Activated naive CD8-positive, alpha-beta T cell treated with anti-CD3 and anti-CD28 coated beads, Interleukin-2, amount 50 U/mL, for 16 hours (primary cell): ENCODE results near the gene ELL.
"Not testable (repeated sequence)": the region's sequence is repeated elsewhere in the genome, so short reads cannot be mapped to it uniquely, and the experiment has no call there.

Experiments
- DNase-seq: peaks from one replicate; pipeline ENCODE4 v3.0.0-alpha.2; 2020; ENCODE audit warnings: low read depth, low spot score

The ELL gene

GRCh38 chr19:18521692-18522123 is at the start of gene ELL:
Gene ELL (minus strand): TSS chr19:18522070. CDS start chr19:18522055, 15 bp downstream.
- no peak for DNase-seq

- DNase-seq = no peak
Measured at GRCh38 chr19:18568367-18568766, 46.5 kb upstream of the ELL start.

DNA sequence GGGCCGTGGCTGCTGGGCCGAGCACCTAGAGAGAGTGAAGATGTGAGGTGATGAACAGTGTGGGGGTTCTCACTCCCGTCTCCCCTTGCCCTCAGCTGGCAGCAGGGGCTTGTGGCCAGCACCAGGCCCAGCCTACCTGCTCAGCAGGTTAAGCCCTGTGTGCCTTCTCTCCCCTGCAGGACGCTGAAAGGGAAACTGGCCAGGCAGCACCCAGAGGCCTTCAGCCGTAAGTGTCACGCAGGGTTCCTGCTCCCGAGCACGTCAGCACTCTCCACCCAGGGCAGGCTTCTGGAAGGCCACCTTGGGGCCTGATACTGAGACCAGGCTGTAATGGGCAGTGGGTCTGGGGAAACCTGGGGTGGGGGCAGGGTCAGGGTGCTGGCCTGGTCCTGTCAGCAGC is 45.1 kb upstream of the ELL start:
- no peak for DNase-seq

DNA sequence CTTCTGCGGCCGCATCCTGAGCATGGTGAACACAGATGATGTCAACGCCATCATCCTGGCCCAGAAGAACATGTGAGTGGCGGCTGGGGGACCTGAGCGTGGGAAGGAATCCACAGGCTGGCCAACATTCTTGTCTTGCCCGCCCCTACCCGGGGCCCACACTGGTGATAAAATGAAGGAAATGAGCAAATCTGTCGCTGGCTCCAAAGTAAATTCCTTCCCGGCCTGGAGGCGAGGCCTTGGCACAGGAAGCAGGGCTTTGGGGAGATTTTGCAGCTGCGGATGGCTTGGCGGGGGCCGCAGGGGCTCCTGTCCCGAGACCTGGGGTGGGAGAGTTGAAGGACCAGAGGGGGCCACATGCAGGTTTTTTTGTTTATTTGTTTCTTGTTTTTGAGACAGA is 40.2 kb upstream of the ELL start:
- no peak for DNase-seq

DNA sequence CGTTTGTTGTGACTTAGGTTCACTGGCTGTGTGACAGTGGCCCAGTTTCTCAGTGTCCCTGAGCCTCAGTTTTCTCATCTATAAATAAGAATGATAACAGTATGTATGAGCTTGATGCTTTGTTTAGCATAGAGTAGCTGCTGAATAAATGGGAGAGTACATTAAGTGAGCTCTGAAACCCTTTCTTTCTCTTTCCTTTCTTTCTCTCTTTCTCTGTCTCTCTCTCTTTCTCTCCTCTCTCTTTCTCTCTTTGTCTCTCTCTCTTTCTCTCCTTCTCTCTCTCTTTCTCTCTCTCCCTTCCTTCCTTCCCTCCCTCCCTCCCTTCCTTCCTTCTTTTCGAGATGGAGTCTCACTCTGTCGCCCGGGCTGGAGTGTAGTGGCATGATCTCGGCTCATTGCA is 37.8 kb upstream of the ELL start:
- no peak for DNase-seq

GRCh38 chr19:18558604-18559003 is 36.7 kb upstream of the ELL start:
- no peak for DNase-seq

- DNase-seq = no peak
Measured at GRCh38 chr19:18558202-18558555, 36.3 kb upstream of the ELL start.

DNA sequence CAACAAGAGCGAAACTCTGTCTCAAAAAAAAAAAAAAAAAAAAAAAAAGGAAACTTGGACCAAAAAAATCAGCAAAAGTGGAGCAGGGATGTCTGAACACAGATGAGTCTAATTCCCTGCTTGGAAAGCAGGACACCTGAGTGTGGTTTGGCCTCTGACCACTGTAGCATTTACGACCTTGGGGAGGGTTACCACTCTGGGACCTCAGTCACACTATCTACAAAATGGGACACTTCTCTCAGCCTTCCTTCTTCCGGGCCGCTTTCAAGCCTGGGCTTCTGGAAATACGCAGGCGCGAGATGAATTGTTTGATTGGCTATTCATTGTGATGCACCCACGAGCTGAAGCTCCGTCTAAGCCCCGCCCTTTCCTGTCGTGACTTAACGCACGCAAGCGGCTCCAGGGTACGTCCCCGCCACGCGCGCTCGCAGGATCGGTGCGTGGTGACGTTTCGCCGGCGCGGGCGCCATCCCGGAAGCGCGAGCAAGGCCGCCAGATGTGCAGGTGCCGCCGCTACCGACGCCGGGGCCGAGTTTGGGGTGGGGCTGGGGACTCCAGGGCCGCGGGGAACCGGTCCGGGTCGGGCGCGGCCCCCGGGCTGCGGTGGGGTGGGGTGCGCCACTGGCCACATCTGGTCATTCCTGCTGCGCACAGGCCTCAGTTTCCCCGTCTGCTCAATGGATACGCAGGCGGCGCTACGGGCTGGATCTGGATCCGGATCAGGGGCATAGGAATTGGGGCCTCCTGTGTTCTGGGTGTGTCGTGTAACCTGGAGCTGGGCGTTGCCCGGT is 35.7 kb upstream of the ELL start, which contains the start of gene KXD1:
Gene KXD1, plus strand, starts transcription at position 460 of the 791 bp plus-strand sequence. CDS start 4,187 bp downstream, outside the sequence.
- peak; percentile 97 for DNase-seq

DNA sequence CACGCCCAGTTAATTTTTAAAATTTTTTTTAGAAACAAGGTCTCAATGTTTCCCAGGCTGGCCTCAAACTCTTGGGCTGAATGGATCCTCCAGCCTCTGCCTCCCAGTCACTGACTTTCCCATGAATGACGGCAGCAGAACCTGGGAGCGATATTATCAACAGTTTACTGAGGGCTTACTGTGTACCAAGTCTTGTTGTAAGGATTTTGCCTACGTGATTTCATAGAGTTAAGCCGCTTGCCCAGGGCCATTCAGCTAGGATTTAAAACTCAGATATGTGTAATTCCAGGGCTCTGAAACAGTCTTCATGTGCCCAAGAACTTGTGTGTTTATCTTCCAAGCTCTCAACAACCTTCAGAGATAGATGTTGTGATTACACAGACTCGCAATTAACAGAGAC is 29.8 kb upstream of the ELL start:
- no peak for DNase-seq

- no peak for DNase-seq
Measured at GRCh38 chr19:18543814-18544475, 22.1 kb upstream of the ELL start.

DNA sequence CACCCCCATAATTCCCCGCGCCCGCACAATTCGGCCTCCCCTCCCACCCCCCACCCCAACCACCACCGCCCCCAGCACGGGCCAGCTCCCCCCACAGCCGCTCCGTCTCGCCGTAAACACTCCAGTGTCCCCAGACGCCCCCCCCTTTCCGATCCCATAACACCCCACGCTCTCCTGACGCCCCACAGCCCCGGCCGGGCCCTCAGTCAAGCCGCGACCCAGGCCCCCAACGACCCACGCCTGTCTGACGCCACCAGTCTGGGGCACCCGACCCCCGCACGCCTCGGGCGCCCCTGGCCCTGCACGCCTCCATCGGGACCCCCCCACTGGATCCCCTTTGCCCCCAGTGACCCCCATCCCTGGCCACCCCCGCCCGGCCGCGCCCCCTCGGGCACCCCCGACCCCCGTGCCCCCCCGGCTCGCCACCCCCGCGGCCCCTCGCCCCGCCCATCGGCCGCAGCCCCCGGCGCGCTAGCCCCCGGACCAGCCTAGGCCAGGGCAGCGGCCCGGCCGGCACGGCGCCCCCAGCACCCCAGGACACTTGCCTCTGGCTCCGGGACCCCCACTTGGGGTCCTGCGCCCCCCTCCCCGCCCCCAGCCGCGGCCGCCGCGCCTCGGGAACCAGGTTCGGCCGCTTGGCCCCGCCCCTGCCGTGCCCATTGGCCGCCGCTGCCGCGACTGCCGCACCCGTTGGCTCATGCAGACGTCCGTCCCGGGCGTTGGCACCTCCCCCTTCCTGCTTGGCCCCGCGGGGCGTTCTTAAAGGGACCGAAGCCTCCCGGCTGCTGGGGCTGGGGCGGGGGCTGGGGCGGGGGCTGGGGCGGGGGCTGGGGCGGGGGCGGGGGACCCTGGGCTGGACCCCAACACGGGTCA is 21.3 kb upstream of the ELL start, which contains the start of gene FKBP8:
Gene FKBP8, minus strand, starts transcription at position 633 of the 873 bp plus-strand sequence. CDS start 1,603 bp downstream, outside the sequence.
- DNase-seq = peak; percentile 91

- no peak for DNase-seq
Measured at GRCh38 chr19:18541992-18542940, 20.4 kb upstream of the ELL start.

GRCh38 chr19:18541258-18541991 is 19.6 kb upstream of the ELL start:
- no peak for DNase-seq

DNA sequence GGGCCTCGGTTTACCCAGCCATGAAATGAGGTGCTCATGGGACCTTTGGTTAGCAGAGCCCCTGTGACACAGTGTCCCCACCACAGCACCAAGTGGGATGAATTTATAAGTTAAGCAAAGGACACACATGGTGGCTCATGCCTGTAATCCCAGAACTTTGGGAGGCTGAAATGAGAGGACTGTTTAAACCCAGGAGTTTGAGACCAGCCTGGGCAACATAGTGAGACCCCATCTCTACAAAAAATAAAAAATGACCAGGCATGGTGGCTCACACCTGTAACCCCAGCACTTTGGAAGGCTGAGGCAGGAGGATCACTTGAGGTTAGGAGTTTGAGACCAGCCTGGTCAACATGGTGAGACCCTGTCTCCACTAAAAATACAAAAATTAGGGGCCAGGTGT is 18.3 kb upstream of the ELL start:
- DNase-seq = not testable (repeated sequence)

DNA sequence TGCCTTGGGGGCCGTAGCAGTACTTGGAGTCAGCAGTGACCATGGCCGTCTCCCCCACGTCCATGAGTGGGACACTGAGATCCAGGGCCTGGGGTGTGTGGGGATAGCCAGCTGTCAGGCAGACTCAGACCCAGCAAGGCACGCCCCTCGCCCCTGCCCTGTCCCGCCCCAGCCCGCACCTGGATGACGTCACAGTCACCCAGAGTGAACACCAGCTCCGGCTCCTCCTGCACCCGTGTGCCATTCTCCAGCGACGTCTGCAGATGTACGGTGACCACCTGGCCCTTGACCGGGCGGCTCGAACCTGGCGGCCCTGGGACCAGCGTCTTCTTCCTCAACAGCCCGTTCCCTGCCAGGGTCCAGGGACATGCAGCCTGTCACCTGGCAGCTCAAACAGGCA is 17.5 kb upstream of the ELL start:
- no peak for DNase-seq

DNA sequence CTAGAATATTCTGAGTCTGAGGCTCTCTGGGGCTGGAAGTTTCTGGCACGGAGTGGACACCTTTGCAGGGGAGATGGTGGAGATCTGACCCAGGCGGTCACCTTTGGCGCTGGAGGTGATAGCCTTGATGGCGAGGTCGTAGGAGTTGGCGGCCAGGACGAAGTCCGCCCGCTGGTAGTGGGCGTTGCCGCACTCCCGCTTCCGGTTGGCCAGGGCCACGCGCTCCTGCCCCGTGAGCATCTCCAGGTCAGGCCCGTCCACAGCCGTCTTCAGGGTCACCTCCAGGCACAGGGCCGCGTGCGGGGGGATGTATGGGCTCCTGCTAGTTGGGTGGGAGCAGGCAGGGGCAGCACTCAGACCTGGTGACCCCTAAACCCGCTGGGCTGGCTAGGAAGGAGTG is 16.2 kb upstream of the ELL start:
- DNase-seq = no peak

DNA sequence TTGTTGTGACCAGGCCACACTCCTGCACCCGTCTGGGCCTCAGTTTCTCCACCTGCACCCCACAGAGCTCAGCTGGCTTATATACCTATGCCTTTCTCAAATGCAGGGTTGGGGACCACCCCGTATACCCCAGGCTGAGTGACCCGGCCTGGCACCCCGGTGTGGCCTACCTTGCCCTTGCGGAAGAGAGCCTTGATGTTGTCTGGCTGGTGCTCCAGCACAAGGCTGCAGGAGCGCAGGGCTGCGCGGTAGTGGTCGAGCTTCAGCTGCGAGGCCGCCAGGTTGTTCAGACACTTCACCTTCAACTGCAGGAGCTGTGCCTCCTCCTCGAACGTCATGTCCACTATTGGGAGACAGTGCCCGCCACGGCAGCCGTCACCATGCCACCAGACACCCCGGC is 15.6 kb upstream of the ELL start:
- no peak for DNase-seq

DNA sequence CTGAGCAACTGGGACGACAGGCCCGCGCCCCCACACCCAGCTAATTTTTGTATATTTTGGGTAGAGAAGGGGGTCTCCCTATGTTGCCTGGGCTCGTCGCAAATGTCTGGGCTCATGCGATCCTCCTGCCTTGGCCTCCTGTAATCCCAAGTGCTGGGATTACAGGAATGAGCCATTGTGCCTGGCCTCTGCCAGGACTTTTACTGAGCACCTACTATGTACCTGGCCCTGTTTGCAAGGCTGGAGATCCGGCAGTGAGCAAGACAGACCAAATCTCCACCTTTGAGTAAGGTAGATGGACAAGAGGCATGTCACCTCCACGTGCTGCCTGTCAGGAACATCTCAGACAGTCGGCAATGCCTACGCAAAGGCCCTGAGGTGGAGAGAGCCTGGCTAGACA is 14.6 kb upstream of the ELL start:
- no peak for DNase-seq

GRCh38 chr19:18533058-18533457 is 11.2 kb upstream of the ELL start:
- DNase-seq = no peak
